HepG2 (cell line): ENCODE measurements around the gene TPP2. TPM values are rescaled to one million over a fixed set of nuclear protein-coding genes. Genes with fewer than 3 reads are reported as not detected.

Experiments
- ATAC-seq: fragments of 200-7000 bp; cut with Tn5 transposase; 3 replicates; pipeline ENCODE4 v1.9.1; 2020; ENCODE audit warnings: mild to moderate bottlenecking, moderate library complexity
- BruUV-seq: library from RNA; stranded (reverse); fragments of 400-500 nt; replicated peaks from 2 replicates; lab custom pipeline; 2021; lab: Mats Ljungman, UMichigan
- CTCF ChIA-PET: fragments of 300-600 bp; formaldehyde crosslinking; extraction: SDS; loops from one replicate; lab custom pipeline; 2021; ENCODE audit warnings: low total read pairs, inconsistent platforms, low intra/inter-chr PET ratio; lab: Yijun Ruan, JAX
- POLR2A ChIA-PET: fragments of 350-600 bp; sonication (Branson Sonifier 250); formaldehyde crosslinking; loops from one replicate; lab custom pipeline; 2020; ENCODE audit warnings: antibody characterized with exemption, inconsistent platforms; lab: Yijun Ruan, JAX
- DNase-seq: peaks from one replicate; pipeline ENCODE4 v3.0.0-alpha.2; 2015; ENCODE audit warnings: low spot score
- FAIRE-seq: peaks from 3 replicates; lab custom pipeline; 2011; peaks lifted over from hg19 to GRCh38; lab: Jason Lieb, UNC
- H2AFZ ChIP-seq: one replicate; pipeline ENCODE4 v1.6.1; 2011; ENCODE audit warnings: low read length, inconsistent platforms
- H3K27ac ChIP-seq: fragments of 300-600 bp; 3 replicates; pipeline ENCODE4 v1.8.0; 2011; ENCODE audit warnings: mixed run types, mild to moderate bottlenecking, mixed read lengths, low read length, inconsistent platforms; ENCODE audit not compliant: insufficient read depth; ENCODE audit errors: extremely low read length
- H3K27me3 ChIP-seq, 2 experiments: fragments of 200-600 bp in 1 of 2; 2 replicates in 1 of 2; 3 replicates in 1 of 2; pipeline versions ENCODE4 v1.6.0 to v1.8.0; 2011; ENCODE audit warnings: low read length in 2 of 2, mild to moderate bottlenecking in 2 of 2, moderate library complexity in 2 of 2, inconsistent platforms in 1 of 2; ENCODE audit not compliant: insufficient read depth in 2 of 2, control insufficient read depth in 1 of 2
- H3K36me3 ChIP-seq, 2 experiments: fragments of 200-600 bp in 1 of 2; replicated peaks in 1 of 2; 2 replicates in 1 of 2; 3 replicates in 1 of 2; pipeline versions ENCODE4 v1.5.1 to v1.8.0; 2011; ENCODE audit warnings: low read length in 2 of 2, inconsistent platforms in 1 of 2; ENCODE audit not compliant: insufficient read depth in 2 of 2, control insufficient read depth in 1 of 2
- H3K4me1 ChIP-seq: 2 replicates; pipeline ENCODE4 v1.5.1; 2012; ENCODE audit warnings: low read length, inconsistent platforms; ENCODE audit not compliant: insufficient read depth
- H3K4me2 ChIP-seq: 2 replicates; pipeline ENCODE4 v1.6.0; 2011; ENCODE audit warnings: low read depth, low read length, inconsistent platforms
- H3K4me3 ChIP-seq, 3 experiments: fragments of 200-600 bp in 1 of 3; sonication (generic), shearing (Covaris generic) in 1 of 3; replicated peaks in 1 of 3; 2 replicates each; pipeline ENCODE4 v1.5.1; 2011 to 2016; ENCODE audit warnings: low read length in 3 of 3, inconsistent platforms in 2 of 3, low read depth in 2 of 3, mild to moderate bottlenecking in 2 of 3, control low read depth in 1 of 3, mixed read lengths in 1 of 3; ENCODE audit not compliant: insufficient read depth in 1 of 3
- H3K79me2 ChIP-seq: one replicate; pipeline ENCODE4 v1.6.1; 2011; ENCODE audit warnings: low read length, inconsistent platforms; ENCODE audit not compliant: insufficient read depth
- H3K9ac ChIP-seq: 2 replicates; pipeline ENCODE4 v1.6.0; 2011; ENCODE audit warnings: mild to moderate bottlenecking, low read depth, low read length, inconsistent platforms; ENCODE audit not compliant: insufficient read depth
- H3K9me3 ChIP-seq: 2 replicates; pipeline ENCODE4 v1.5.1; 2012; ENCODE audit warnings: mild to moderate bottlenecking, low read length
- H4K20me1 ChIP-seq: 2 replicates; pipeline ENCODE4 v1.6.0; 2011; ENCODE audit warnings: inconsistent platforms, mild to moderate bottlenecking, low read length, moderate library complexity; ENCODE audit not compliant: insufficient read depth
- FOXA3 ChIP-seq: IDR thresholded peaks from 2 replicates; pipeline ENCODE4 v1.6.1; 2016; ENCODE audit warnings: missing genetic modification reagents, missing compliant biosample characterization
- FOXJ3 ChIP-seq: sonication (generic); formaldehyde crosslinking; IDR thresholded peaks from 2 replicates; pipeline ENCODE4 v1.4.0; 2020; ENCODE audit warnings: missing genetic modification reagents, mild to moderate bottlenecking, borderline replicate concordance
- MTF2 ChIP-seq: sonication (generic); formaldehyde crosslinking; IDR thresholded peaks from 2 replicates; pipeline ENCODE4 v1.5.0; 2020; ENCODE audit warnings: missing genetic modification reagents, borderline replicate concordance
- SIX4 ChIP-seq: sonication (generic); formaldehyde crosslinking; IDR thresholded peaks from 2 replicates; pipeline ENCODE4 v1.4.0; 2020; ENCODE audit warnings: missing genetic modification reagents
- SP1 ChIP-seq, 2 experiments: fragments of 450-650 bp in 1 of 2; sonication (generic) in 1 of 2; formaldehyde crosslinking in 1 of 2; IDR thresholded peaks; 2 replicates each; pipeline versions ENCODE4 v1.4.0 to v1.6.1; 2016 to 2020; ENCODE audit warnings: missing genetic modification reagents in 1 of 2
- TAF15 ChIP-seq: fragments of 200-400 bp; formaldehyde crosslinking; IDR thresholded peaks from one replicate; pipeline ENCODE4 v1.6.1; 2018; ENCODE audit warnings: mild to moderate bottlenecking, low read depth, low read length; ENCODE audit not compliant: poor library complexity, severe bottlenecking
- ZNF225 ChIP-seq: sonication (generic); formaldehyde crosslinking; IDR thresholded peaks from 2 replicates; pipeline ENCODE4 v1.4.0; 2020; ENCODE audit warnings: mild to moderate bottlenecking, missing genetic modification reagents
- ZNF414 ChIP-seq: sonication (generic); formaldehyde crosslinking; IDR thresholded peaks from 2 replicates; pipeline ENCODE4 v1.5.0; 2020; ENCODE audit warnings: missing genetic modification reagents
- ZNF576 ChIP-seq: sonication (generic); formaldehyde crosslinking; IDR thresholded peaks from 2 replicates; pipeline ENCODE4 v1.4.0; 2020; ENCODE audit warnings: mild to moderate bottlenecking, missing genetic modification reagents
- ZSCAN5A ChIP-seq: sonication (generic); formaldehyde crosslinking; IDR thresholded peaks from 2 replicates; pipeline ENCODE4 v1.8.0; 2022; ENCODE audit warnings: mild to moderate bottlenecking, missing genetic modification reagents, borderline replicate concordance
- in situ Hi-C: cut with HindIII; loops from 2 replicates; pipeline ENCODE4 v1.10.0; 2017; ENCODE audit warnings: low pct_unique_long_range_greater_than_20kb; ENCODE audit not compliant: extremely low pct_ligation_motif_present
- intact Hi-C: fragments of 100-400 bp; cut with micrococcal nuclease; formaldehyde crosslinking; loops from one replicate; pipeline ENCODE4 v1.10.0; 2022; ENCODE audit not compliant: unreplicated experiment
- polyA plus RNA-seq, 8 experiments: library from polyadenylated mRNA; depleted of rRNA in 3 of 8; stranded (reverse) in 7 of 8; unstranded in 1 of 8; fragments of >200 nt; fragmentation: Illumina TruSeq in 4 of 8; extraction: Trizol in 4 of 8; gene quantifications; 2 replicates each; pipeline versions ENCODE4 v1.2.1 to v1.2.3, GENCODE V29; 2011 to 2016; ENCODE audit warnings: low read depth in 4 of 8, missing spikeins in 1 of 8, mixed read lengths in 1 of 8; ENCODE audit not compliant: insufficient read depth in 1 of 8
- total RNA-seq, 5 experiments: library from RNA; depleted of rRNA; stranded (reverse); fragments of >200 nt; fragmentation: Illumina TruSeq; extraction: Trizol; gene quantifications; 2 replicates each; pipeline ENCODE4 v1.2.3, GENCODE V29; 2016; ENCODE audit warnings: low read depth in 1 of 5
- TF ChIP-seq, protein P1 (sequence below): sonication (generic); formaldehyde crosslinking; conservative IDR thresholded peaks from 2 replicates; pipeline ENCODE4 v1.4.0; 2020; ENCODE audit warnings: missing genetic modification reagents
- TF ChIP-seq, protein P2 (sequence below): sonication (generic); formaldehyde crosslinking; conservative IDR thresholded peaks from 2 replicates; pipeline ENCODE4 v1.4.0; 2020; ENCODE audit warnings: mild to moderate bottlenecking, missing genetic modification reagents, moderate library complexity
- TF ChIP-seq, protein P3 (sequence below): sonication (generic); formaldehyde crosslinking; IDR thresholded peaks from 2 replicates; pipeline ENCODE4 v1.5.1; 2020; ENCODE audit warnings: mild to moderate bottlenecking, moderate library complexity, missing genetic modification reagents

The TPP2 gene
- total and polyA plus RNA-seq, 2 of the 13 experiments (the other 11 are each of a cell fraction or from before 2014, with no cell fraction given) = 16.4 to 52.1 TPM

DNA sequence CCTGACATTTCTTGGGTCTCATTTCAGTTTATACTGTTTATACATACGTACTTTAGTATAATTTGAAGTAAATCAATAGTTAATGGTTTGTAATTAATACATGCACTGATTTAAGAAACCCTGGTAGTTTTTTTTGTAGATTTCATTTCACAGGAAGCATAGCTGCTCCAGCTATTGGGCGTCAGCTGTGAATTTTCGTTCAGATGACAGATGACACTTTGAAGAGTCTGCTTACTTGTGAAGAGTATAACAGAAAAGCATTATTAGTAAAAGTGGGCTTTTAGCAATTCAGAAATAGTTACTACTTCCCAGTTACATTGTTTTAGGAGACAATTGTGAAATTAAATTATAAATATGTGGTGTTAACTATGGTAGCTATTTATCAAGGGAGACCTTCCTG is 53.7 kb downstream of the TPP2 start (continued):
- TF ChIP-seq ZNF576 (CRISPR knock-in tag) (no peak), SIX4 (CRISPR knock-in tag) (no peak), FOXJ3 (CRISPR knock-in tag) (no peak)

- H3K27me3 ChIP-seq = no peaks in the 10 kb centered on the region
- H3K27ac ChIP-seq = no peak overlapping the region
- H3K36me3 ChIP-seq = peaks cover 5 to 31% of the 10 kb centered on the region in 2 experiments
- no peaks in the 10 kb centered on the region for H3K9me3 ChIP-seq
- intact Hi-C loops = no loop called here
- in situ Hi-C loops = no loop called here
- POLR2A ChIA-PET = no interaction called here
- BruUV-seq = no TSS peak
- no peaks in the 10 kb centered on the region for H3K4me1 ChIP-seq
- no peak overlapping the region for H3K9ac ChIP-seq
- no peaks in the 10 kb centered on the region for H3K79me2 ChIP-seq
- CTCF ChIA-PET = no interaction called here
- no peak overlapping the region for H3K4me3 ChIP-seq
- DNase-seq = no peak
- H4K20me1 ChIP-seq = no peaks in the 10 kb centered on the region
- no peak for FAIRE-seq
- H3K4me2 ChIP-seq = no peak overlapping the region
- no peak overlapping the region for H2AFZ ChIP-seq
- ATAC-seq = no peak
- TF ChIP-seq SP1 (IDR thresholded peaks at IDR 0.05) (no peak), SP1 (CRISPR knock-in tag; IDR thresholded peaks at IDR 0.05) (no peak), ZSCAN5A (CRISPR knock-in tag) (no peak), FOXA3 (CRISPR knock-in tag) (no peak), TAF15 (no peak), ZNF414 (CRISPR knock-in tag) (no peak), MTF2 (CRISPR knock-in tag) (no peak), ZNF225 (CRISPR knock-in tag) (no peak)
- TF ChIP-seq, protein P1, sequence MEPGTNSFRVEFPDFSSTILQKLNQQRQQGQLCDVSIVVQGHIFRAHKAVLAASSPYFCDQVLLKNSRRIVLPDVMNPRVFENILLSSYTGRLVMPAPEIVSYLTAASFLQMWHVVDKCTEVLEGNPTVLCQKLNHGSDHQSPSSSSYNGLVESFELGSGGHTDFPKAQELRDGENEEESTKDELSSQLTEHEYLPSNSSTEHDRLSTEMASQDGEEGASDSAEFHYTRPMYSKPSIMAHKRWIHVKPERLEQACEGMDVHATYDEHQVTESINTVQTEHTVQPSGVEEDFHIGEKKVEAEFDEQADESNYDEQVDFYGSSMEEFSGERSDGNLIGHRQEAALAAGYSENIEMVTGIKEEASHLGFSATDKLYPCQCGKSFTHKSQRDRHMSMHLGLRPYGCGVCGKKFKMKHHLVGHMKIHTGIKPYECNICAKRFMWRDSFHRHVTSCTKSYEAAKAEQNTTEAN = no peak
- TF ChIP-seq, protein P2, sequence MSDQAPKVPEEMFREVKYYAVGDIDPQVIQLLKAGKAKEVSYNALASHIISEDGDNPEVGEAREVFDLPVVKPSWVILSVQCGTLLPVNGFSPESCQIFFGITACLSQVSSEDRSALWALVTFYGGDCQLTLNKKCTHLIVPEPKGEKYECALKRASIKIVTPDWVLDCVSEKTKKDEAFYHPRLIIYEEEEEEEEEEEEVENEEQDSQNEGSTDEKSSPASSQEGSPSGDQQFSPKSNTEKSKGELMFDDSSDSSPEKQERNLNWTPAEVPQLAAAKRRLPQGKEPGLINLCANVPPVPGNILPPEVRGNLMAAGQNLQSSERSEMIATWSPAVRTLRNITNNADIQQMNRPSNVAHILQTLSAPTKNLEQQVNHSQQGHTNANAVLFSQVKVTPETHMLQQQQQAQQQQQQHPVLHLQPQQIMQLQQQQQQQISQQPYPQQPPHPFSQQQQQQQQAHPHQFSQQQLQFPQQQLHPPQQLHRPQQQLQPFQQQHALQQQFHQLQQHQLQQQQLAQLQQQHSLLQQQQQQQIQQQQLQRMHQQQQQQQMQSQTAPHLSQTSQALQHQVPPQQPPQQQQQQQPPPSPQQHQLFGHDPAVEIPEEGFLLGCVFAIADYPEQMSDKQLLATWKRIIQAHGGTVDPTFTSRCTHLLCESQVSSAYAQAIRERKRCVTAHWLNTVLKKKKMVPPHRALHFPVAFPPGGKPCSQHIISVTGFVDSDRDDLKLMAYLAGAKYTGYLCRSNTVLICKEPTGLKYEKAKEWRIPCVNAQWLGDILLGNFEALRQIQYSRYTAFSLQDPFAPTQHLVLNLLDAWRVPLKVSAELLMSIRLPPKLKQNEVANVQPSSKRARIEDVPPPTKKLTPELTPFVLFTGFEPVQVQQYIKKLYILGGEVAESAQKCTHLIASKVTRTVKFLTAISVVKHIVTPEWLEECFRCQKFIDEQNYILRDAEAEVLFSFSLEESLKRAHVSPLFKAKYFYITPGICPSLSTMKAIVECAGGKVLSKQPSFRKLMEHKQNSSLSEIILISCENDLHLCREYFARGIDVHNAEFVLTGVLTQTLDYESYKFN = no peak
- TF ChIP-seq, protein P3, sequence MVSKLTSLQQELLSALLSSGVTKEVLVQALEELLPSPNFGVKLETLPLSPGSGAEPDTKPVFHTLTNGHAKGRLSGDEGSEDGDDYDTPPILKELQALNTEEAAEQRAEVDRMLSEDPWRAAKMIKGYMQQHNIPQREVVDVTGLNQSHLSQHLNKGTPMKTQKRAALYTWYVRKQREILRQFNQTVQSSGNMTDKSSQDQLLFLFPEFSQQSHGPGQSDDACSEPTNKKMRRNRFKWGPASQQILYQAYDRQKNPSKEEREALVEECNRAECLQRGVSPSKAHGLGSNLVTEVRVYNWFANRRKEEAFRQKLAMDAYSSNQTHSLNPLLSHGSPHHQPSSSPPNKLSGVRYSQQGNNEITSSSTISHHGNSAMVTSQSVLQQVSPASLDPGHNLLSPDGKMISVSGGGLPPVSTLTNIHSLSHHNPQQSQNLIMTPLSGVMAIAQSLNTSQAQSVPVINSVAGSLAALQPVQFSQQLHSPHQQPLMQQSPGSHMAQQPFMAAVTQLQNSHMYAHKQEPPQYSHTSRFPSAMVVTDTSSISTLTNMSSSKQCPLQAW = no peak
Observed at GRCh38 chr13:102651392-102651791, 54.6 kb downstream of the TPP2 start.
